Measurements from ENCODE around the gene OR6J1.
A peak's percentile ranks its signal among the peaks of the same experiment; 100 is the strongest.
"Not testable (repeated sequence)": the region's sequence is repeated elsewhere in the genome, so short reads cannot be mapped to it uniquely, and the experiment has no call there.

The OR6J1 gene

GRCh38 chr14:22606380-22606779 lies 37.8 kb downstream of the OR6J1 start:
- DNase-seq (ENCODE audit: low read depth in 2 of 2), result no peak

GRCh38 chr14:22602862-22603261 lies 41.3 kb downstream of the OR6J1 start:
- no peak for DNase-seq (ENCODE audit: low read depth in 2 of 2)

- no peak for DNase-seq (ENCODE audit: low read depth in 2 of 2)
Measured at GRCh38 chr14:22601996-22602395, 42.2 kb downstream of the OR6J1 start.

GRCh38 chr14:22601456-22601855 lies 42.7 kb downstream of the OR6J1 start:
- DNase-seq (ENCODE audit: low read depth in 2 of 2), result no peak

- no peak for DNase-seq (ENCODE audit: low read depth in 2 of 2)
Measured at GRCh38 chr14:22600027-22600426, 44.1 kb downstream of the OR6J1 start.

GRCh38 chr14:22599349-22599748 lies 44.8 kb downstream of the OR6J1 start:
- DNase-seq (ENCODE audit: low read depth in 2 of 2), result no peak

- no peak for DNase-seq (ENCODE audit: low read depth in 2 of 2)
Measured at GRCh38 chr14:22598896-22599244, 45.3 kb downstream of the OR6J1 start.

- DNase-seq (ENCODE audit: low read depth in 2 of 2), result no peak
Measured at GRCh38 chr14:22598099-22598895, 45.9 kb downstream of the OR6J1 start, which contains the start of gene ABHD4. ABHD4 (plus strand) TSS chr14:22598300; CDS start chr14:22598307, 7 bp downstream.

- DNase-seq (ENCODE audit: low read depth in 2 of 2), result no peak
Measured at GRCh38 chr14:22597771-22598098, 46.4 kb downstream of the OR6J1 start.

- no peak for DNase-seq (ENCODE audit: low read depth in 2 of 2)
Measured at GRCh38 chr14:22597265-22597664, 46.9 kb downstream of the OR6J1 start.

- DNase-seq (ENCODE audit: low read depth in 2 of 2), result no peak
Measured at GRCh38 chr14:22596354-22596879, 47.7 kb downstream of the OR6J1 start.

- DNase-seq (ENCODE audit: low read depth in 2 of 2), result no peak
Measured at GRCh38 chr14:22594156-22594716, 49.9 kb downstream of the OR6J1 start.

- no peak for DNase-seq (ENCODE audit: low read depth in 2 of 2)
Measured at GRCh38 chr14:22593601-22594000, 50.6 kb downstream of the OR6J1 start.

- no peak for DNase-seq (ENCODE audit: low read depth in 2 of 2)
Measured at GRCh38 chr14:22593189-22593588, 51.0 kb downstream of the OR6J1 start.

GRCh38 chr14:22589096-22589839 lies 54.9 kb downstream of the OR6J1 start, which contains the start of gene DAD1:
DAD1 (minus strand) TSS chr14:22589224; CDS start chr14:22589157, 67 bp downstream.
- peak; percentile 98 to 99 for DNase-seq (ENCODE audit: low read depth in 2 of 2)

GRCh38 chr14:22588526-22589095 lies 55.5 kb downstream of the OR6J1 start:
- DNase-seq (ENCODE audit: low read depth in 2 of 2), result no peak

GRCh38 chr14:22587677-22588422 lies 56.3 kb downstream of the OR6J1 start:
- not testable (repeated sequence) for DNase-seq (ENCODE audit: low read depth in 2 of 2)

GRCh38 chr14:22587247-22587646 lies 56.9 kb downstream of the OR6J1 start:
- DNase-seq (ENCODE audit: low read depth in 2 of 2), result no peak

GRCh38 chr14:22583994-22584393 lies 60.2 kb downstream of the OR6J1 start:
- DNase-seq (ENCODE audit: low read depth in 2 of 2), result no peak
